Smooth muscle cell (in vitro differentiated cells): Measurements from ENCODE around the gene MRPL21. TPM values are rescaled to one million over a fixed set of nuclear protein-coding genes. Genes with fewer than 3 reads are reported as not detected.
A peak's percentile ranks its signal among the peaks of the same experiment; 100 is the strongest.

ENCODE experiments used
- DNase-seq: peaks from one replicate; lab custom pipeline; 2025; ENCODE audit not compliant: unreplicated experiment; lab: John Stamatoyannopoulos, UW
- H2AFZ ChIP-seq: fragments of 200-600 bp; sonication (generic); 2 replicates; pipeline ENCODE4 v1.6.0; 2016; ENCODE audit warnings: antibody characterized with exemption, low read depth, mild to moderate bottlenecking
- H3F3A ChIP-seq: fragments of 200-600 bp; sonication (generic); 2 replicates; pipeline ENCODE4 v1.6.0; 2017; ENCODE audit warnings: antibody characterized with exemption, low read depth
- H3K27ac ChIP-seq: fragments of 200-600 bp; sonication (generic); 2 replicates; pipeline ENCODE4 v1.5.1; 2016; ENCODE audit warnings: low read depth, mild to moderate bottlenecking
- H3K27me3 ChIP-seq: fragments of 200-600 bp; sonication (generic); 2 replicates; pipeline ENCODE4 v1.6.1; 2016; ENCODE audit warnings: low read depth, mild to moderate bottlenecking
- H3K36me3 ChIP-seq: fragments of 200-600 bp; sonication (generic); 2 replicates; pipeline ENCODE4 v1.5.1; 2016; ENCODE audit warnings: low read depth
- H3K4me1 ChIP-seq: fragments of 200-600 bp; sonication (generic); 2 replicates; pipeline ENCODE4 v1.5.1; 2016; ENCODE audit warnings: low read depth
- H3K4me2 ChIP-seq: fragments of 200-600 bp; sonication (generic); 2 replicates; pipeline ENCODE4 v1.6.0; 2016; ENCODE audit warnings: mild to moderate bottlenecking
- H3K4me3 ChIP-seq: fragments of 200-600 bp; sonication (generic); 2 replicates; pipeline ENCODE4 v1.5.1; 2016; ENCODE audit warnings: mild to moderate bottlenecking
- H3K79me2 ChIP-seq: fragments of 200-600 bp; sonication (generic); 2 replicates; pipeline ENCODE4 v1.6.0; 2016; ENCODE audit warnings: low read depth, mild to moderate bottlenecking
- H3K9ac ChIP-seq: fragments of 200-600 bp; sonication (generic); 2 replicates; pipeline ENCODE4 v1.6.0; 2016; ENCODE audit warnings: low read depth
- H3K9me3 ChIP-seq: fragments of 200-600 bp; sonication (generic); replicated peaks from 2 replicates; pipeline ENCODE4 v1.5.1; 2016; ENCODE audit warnings: low read depth
- H4K20me1 ChIP-seq: fragments of 200-600 bp; sonication (generic); 2 replicates; pipeline ENCODE4 v1.6.0; 2016; ENCODE audit warnings: low read depth
- CTCF ChIP-seq: fragments of 200-600 bp; sonication (generic); IDR thresholded peaks from 2 replicates; pipeline ENCODE4 v1.5.1; 2017; ENCODE audit warnings: borderline replicate concordance, mild to moderate bottlenecking, antibody characterized with exemption; ENCODE audit not compliant: insufficient read depth, poor library complexity, severe bottlenecking
- WGBS: methylation state at CpG from one replicate; pipeline ENCODE4 v1.1.7; 2016; ENCODE audit warnings: low lambda C conversion rate; 5-methylcytosine and 5-hydroxymethylcytosine counted together
- polyA plus RNA-seq: library from polyadenylated mRNA; unstranded; fragments of >200 nt; fragmentation: Nextera tagmentation; extraction: Ambion mirVana; gene quantifications from 2 replicates; pipeline ENCODE4 v1.2.1, GENCODE V29; 2016
- total RNA-seq: library from RNA; depleted of rRNA; stranded (reverse); fragments of >200 nt; gene quantifications from 2 replicates; pipeline ENCODE4 v1.2.3, GENCODE V29; 2014

MRPL21 gene
- total and polyA plus RNA-seq, 2 experiments from 2014 or later, result 41.2 to 110 TPM

GRCh38 chr11:68948496-68948895 is 44.9 kb upstream of the MRPL21 start:
- TF ChIP-seq CTCF, result no peak
- H3K4me2 ChIP-seq, result no peak overlapping the region
- no peaks in the 10 kb centered on the region for H3K79me2 ChIP-seq
- H3K27me3 ChIP-seq, result no peaks in the 10 kb centered on the region
- peaks cover 6% of the 10 kb centered on the region for H3F3A ChIP-seq
- no peak overlapping the region for H3K27ac ChIP-seq
- no peaks in the 10 kb centered on the region for H4K20me1 ChIP-seq
- DNase-seq, result no peak
- H2AFZ ChIP-seq, result no peak overlapping the region
- WGBS, result 25% methylated on average over 2 of the region's 2 CpGs
- no peaks in the 10 kb centered on the region for H3K36me3 ChIP-seq
- no peaks in the 10 kb centered on the region for H3K9me3 ChIP-seq
- no peak overlapping the region for H3K4me3 ChIP-seq
- H3K9ac ChIP-seq, result no peak overlapping the region
- no peaks in the 10 kb centered on the region for H3K4me1 ChIP-seq

GRCh38 chr11:68947151-68947550 is 43.5 kb upstream of the MRPL21 start:
- peak overlapping the region; percentile 91 for H3K9ac ChIP-seq
- 78% methylated on average over 11 of the region's 11 CpGs for WGBS

GRCh38 chr11:68946416-68947090 is 42.9 kb upstream of the MRPL21 start:
- Histone ChIP-seq H3K4me2 (peak overlapping the region; percentile 53), H3K4me1 (no peaks in the 10 kb centered on the region), H3K36me3 (no peaks in the 10 kb centered on the region), H3K27me3 (no peaks in the 10 kb centered on the region), H2AFZ (no peak overlapping the region), H3K9me3 (no peaks in the 10 kb centered on the region), H3K9ac (peak overlapping the region; percentile 91), H3F3A (peaks cover 14% of the 10 kb centered on the region), H3K27ac (peak overlapping the region; percentile 97), H3K4me3 (no peak overlapping the region), H3K79me2 (no peaks in the 10 kb centered on the region), H4K20me1 (no peaks in the 10 kb centered on the region)
- DNase-seq, result no peak
- WGBS, result 65% methylated on average over 18 of the region's 18 CpGs
- TF ChIP-seq CTCF, result no peak

More at GRCh38 chr11:68947151-68947550, 43.5 kb upstream of the MRPL21 start:
- no peaks in the 10 kb centered on the region for H3K79me2 ChIP-seq
- H3K4me2 ChIP-seq, result peak overlapping the region; percentile 53
- H3K9me3 ChIP-seq, result no peaks in the 10 kb centered on the region
- TF ChIP-seq CTCF, result no peak
- peak overlapping the region; percentile 97 for H3K27ac ChIP-seq
- no peaks in the 10 kb centered on the region for H3K4me1 ChIP-seq
- H3K36me3 ChIP-seq, result no peaks in the 10 kb centered on the region
- no peaks in the 10 kb centered on the region for H3K27me3 ChIP-seq
- no peaks in the 10 kb centered on the region for H4K20me1 ChIP-seq
- H3F3A ChIP-seq, result peaks cover 14% of the 10 kb centered on the region
- no peak for DNase-seq
- no peak overlapping the region for H2AFZ ChIP-seq
- no peak overlapping the region for H3K4me3 ChIP-seq

- no peak for TF ChIP-seq CTCF
- peak overlapping the region; percentile 47 for H3K9ac ChIP-seq
- WGBS, result 57% methylated on average over 9 of the region's 9 CpGs
- H3K79me2 ChIP-seq, result no peaks in the 10 kb centered on the region
- no peak overlapping the region for H3K4me3 ChIP-seq
- H3K27ac ChIP-seq, result peak overlapping the region; percentile 80
- no peaks in the 10 kb centered on the region for H3K27me3 ChIP-seq
- no peak for DNase-seq
- H3K4me1 ChIP-seq, result no peaks in the 10 kb centered on the region
- H2AFZ ChIP-seq, result no peak overlapping the region
- H3K36me3 ChIP-seq, result no peaks in the 10 kb centered on the region
- H3K4me2 ChIP-seq, result peak overlapping the region; percentile 20
- no peaks in the 10 kb centered on the region for H3K9me3 ChIP-seq
- H4K20me1 ChIP-seq, result no peaks in the 10 kb centered on the region
- peaks cover 14% of the 10 kb centered on the region for H3F3A ChIP-seq
These were observed 39.2 kb upstream of the MRPL21 start for GRCh38 chr11:68942751-68943271.
